PFSK-1 (cell line): ENCODE results near the gene RNF8.

Experiments
- FOXP2 ChIP-seq: optimal IDR thresholded peaks from 2 replicates; pipeline ENCODE3; 2011; ENCODE audit warnings: borderline replicate concordance, control low read depth, inconsistent platforms; ENCODE audit not compliant: insufficient read depth; ENCODE audit errors: extremely low read length, extremely low read depth
- POLR2AphosphoS5 ChIP-seq: IDR thresholded peaks from 2 replicates; pipeline ENCODE4 v1.6.1; 2012; ENCODE audit warnings: low read depth, mild to moderate bottlenecking, control low read depth, low read length, moderate library complexity
- REST ChIP-seq, 2 experiments: IDR thresholded peaks; 2 replicates each; pipeline versions ENCODE4 v1.6.1 to v1.8.0; 2011 to 2012; ENCODE audit warnings: low read depth in 2 of 2, low read length in 2 of 2, control low read depth in 1 of 2, inconsistent platforms in 1 of 2, mild to moderate bottlenecking in 1 of 2, moderate library complexity in 1 of 2; ENCODE audit not compliant: insufficient read depth in 1 of 2
- SIN3A ChIP-seq: IDR thresholded peaks from 2 replicates; pipeline ENCODE4 v1.6.1; 2012; ENCODE audit warnings: mild to moderate bottlenecking, low read length, moderate library complexity, borderline replicate concordance; ENCODE audit not compliant: insufficient read depth
- TAF1 ChIP-seq: IDR thresholded peaks from 2 replicates; pipeline ENCODE4 v1.6.1; 2012; ENCODE audit warnings: low read length, control low read depth, borderline replicate concordance; ENCODE audit not compliant: insufficient read depth

DNA sequence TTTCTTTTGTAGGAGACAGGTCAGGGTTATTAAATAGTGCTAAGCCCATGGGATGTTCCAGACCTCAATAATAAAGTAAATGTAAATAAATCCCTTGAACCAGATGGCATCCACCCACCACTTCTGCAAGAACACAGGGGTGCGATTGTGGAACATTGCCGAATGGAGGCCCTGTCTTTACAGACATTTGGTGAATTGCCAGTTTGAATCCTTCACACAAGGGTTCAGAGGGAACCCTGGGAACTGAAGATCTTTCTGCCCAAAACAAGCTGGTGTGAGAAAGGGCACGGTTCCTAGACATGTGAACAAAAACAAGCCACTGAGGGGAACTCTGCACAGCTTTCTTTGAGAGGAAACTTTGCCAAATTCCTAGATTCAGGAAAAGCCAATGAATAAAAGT lies 30.2 kb upstream of the RNF8 start:
- no peak for TF ChIP-seq POLR2AphosphoS5
- TF ChIP-seq REST (IDR thresholded peaks at IDR 0.05; ENCODE audit: insufficient read depth in 1 of 2, low read depth in 2 of 2, low read length in 2 of 2) = no peak
- TF ChIP-seq TAF1 = no peak
- no peak for TF ChIP-seq SIN3A
- no peak for TF ChIP-seq FOXP2
